CD14-positive monocyte (primary cell): ENCODE data around the gene UBASH3B. TPM values are rescaled to one million over a fixed set of nuclear protein-coding genes. Genes with fewer than 3 reads are reported as not detected.
A peak's percentile ranks its signal among the peaks of the same experiment; 100 is the strongest.

Experiments
- DNase-seq, 3 donors: peaks; one replicate each; pipeline ENCODE4 v3.0.0-alpha.2; 2011 to 2022
- H2AFZ ChIP-seq: 2 replicates; pipeline ENCODE4 v1.6.0; 2012; ENCODE audit warnings: mild to moderate bottlenecking, low read depth, low read length, inconsistent platforms; ENCODE audit not compliant: insufficient read depth, poor library complexity, severe bottlenecking
- H3K27ac ChIP-seq, 2 donors: 1 replicate in 1 of 2; 2 replicates in 1 of 2; pipeline ENCODE4 v1.5.1; 2012 to 2013; ENCODE audit warnings: low read length in 2 of 2, control low read depth in 1 of 2, inconsistent platforms in 1 of 2, low read depth in 1 of 2, mild to moderate bottlenecking in 1 of 2
- H3K27me3 ChIP-seq, 2 donors: one replicate each; pipeline versions ENCODE4 v1.6.0 to v1.6.1; 2011 to 2013; ENCODE audit warnings: low read length in 2 of 2; ENCODE audit not compliant: control insufficient read depth in 2 of 2, insufficient read depth in 2 of 2
- H3K36me3 ChIP-seq, 2 donors: replicated peaks in 1 of 2; 1 replicate in 1 of 2; 2 replicates in 1 of 2; pipeline versions ENCODE4 v1.5.1 to v1.6.1; 2012 to 2013; ENCODE audit warnings: low read length in 2 of 2, control low read depth in 1 of 2, inconsistent platforms in 1 of 2, mild to moderate bottlenecking in 1 of 2; ENCODE audit not compliant: insufficient read depth in 2 of 2, control insufficient read depth in 1 of 2
- H3K4me1 ChIP-seq, 2 donors: 1 replicate in 1 of 2; 2 replicates in 1 of 2; pipeline versions ENCODE4 v1.5.1 to v1.6.1; 2012 to 2013; ENCODE audit warnings: low read length in 2 of 2, control low read depth in 1 of 2, inconsistent platforms in 1 of 2, mild to moderate bottlenecking in 1 of 2, moderate library complexity in 1 of 2; ENCODE audit not compliant: insufficient read depth in 2 of 2, control insufficient read depth in 1 of 2
- H3K4me2 ChIP-seq: replicated peaks from 2 replicates; pipeline ENCODE3; 2012; ENCODE audit warnings: low read length, moderate library complexity, mild to moderate bottlenecking; ENCODE audit not compliant: poor library complexity, severe bottlenecking; ENCODE audit errors: extremely low read depth
- H3K4me3 ChIP-seq, 3 experiments: fragments of 200-600 bp in 1 of 3; sonication (generic) in 1 of 3; replicated peaks in 1 of 3; 1 replicate in 2 of 3; 2 replicates in 1 of 3; pipeline ENCODE4 v1.5.1; 2011 to 2013; ENCODE audit warnings: low read length in 3 of 3, mild to moderate bottlenecking in 3 of 3, control low read depth in 2 of 3, low read depth in 2 of 3, inconsistent platforms in 1 of 3, moderate library complexity in 1 of 3
- H3K79me2 ChIP-seq: 2 replicates; pipeline ENCODE4 v1.6.0; 2012; ENCODE audit warnings: mild to moderate bottlenecking, control low read depth, inconsistent platforms, low read length, moderate library complexity; ENCODE audit not compliant: insufficient read depth
- H3K9ac ChIP-seq: 2 replicates; pipeline ENCODE4 v1.6.0; 2017; ENCODE audit warnings: low read length, mild to moderate bottlenecking; ENCODE audit not compliant: insufficient read depth, poor library complexity, severe bottlenecking
- H3K9me3 ChIP-seq, 2 donors: replicated peaks in 1 of 2; 1 replicate in 1 of 2; 2 replicates in 1 of 2; pipeline versions ENCODE4 v1.5.1 to v1.6.1; 2012 to 2013; ENCODE audit warnings: low read length in 2 of 2, control low read depth in 1 of 2; ENCODE audit not compliant: control insufficient read depth in 1 of 2, insufficient read depth in 1 of 2
- H4K20me1 ChIP-seq: 2 replicates; pipeline ENCODE4 v1.6.0; 2012; ENCODE audit warnings: mild to moderate bottlenecking, low read length, control low read depth, moderate library complexity; ENCODE audit not compliant: insufficient read depth
- H3K27ac Mint-ChIP-seq, 7 donors: one replicate each; pipeline ENCODE4 v1.8.0; 2020; ENCODE audit warnings: mild to moderate bottlenecking in 7 of 7, mixed read lengths in 7 of 7, moderate library complexity in 6 of 7, inconsistent platforms in 2 of 7
- H3K27me3 Mint-ChIP-seq, 3 donors: one replicate each; pipeline ENCODE4 v1.8.0; 2021 to 2022; ENCODE audit warnings: low read depth in 3 of 3, mild to moderate bottlenecking in 3 of 3, mixed read lengths in 3 of 3, moderate library complexity in 3 of 3, inconsistent platforms in 1 of 3
- H3K36me3 Mint-ChIP-seq, 2 donors: one replicate each; pipeline ENCODE4 v1.8.0; 2020; ENCODE audit warnings: mixed read lengths in 2 of 2, inconsistent platforms in 1 of 2, mild to moderate bottlenecking in 1 of 2
- H3K4me1 Mint-ChIP-seq: one replicate; pipeline ENCODE4 v1.8.0; 2020; ENCODE audit warnings: mild to moderate bottlenecking, mixed read lengths
- H3K4me3 Mint-ChIP-seq, 2 donors: one replicate each; pipeline ENCODE4 v1.8.0; 2020; ENCODE audit warnings: mild to moderate bottlenecking in 2 of 2, mixed read lengths in 2 of 2, moderate library complexity in 1 of 2
- H3K9me3 Mint-ChIP-seq, 7 donors: one replicate each; pipeline ENCODE4 v1.8.0; 2020 to 2022; ENCODE audit warnings: mixed read lengths in 7 of 7, mild to moderate bottlenecking in 6 of 7, moderate library complexity in 6 of 7, inconsistent platforms in 2 of 7
- WGBS: methylation state at CpG from one replicate; pipeline ENCODE4 v1.1.5; 2013; ENCODE audit warnings: missing lambda C conversion rate; ENCODE audit not compliant: insufficient coverage; 5-methylcytosine and 5-hydroxymethylcytosine counted together
- intact Hi-C, 2 donors: fragments of 100-400 bp; cut with micrococcal nuclease; formaldehyde crosslinking; loops; one replicate each; pipeline versions ENCODE4 v1.15.0 to v1.15.1; 2023
- polyA plus RNA-seq, 3 donors: library from polyadenylated mRNA; depleted of rRNA in 1 of 3; unstranded in 2 of 3; stranded (reverse) in 1 of 3; fragments of 300-500 nt in 2 of 3; fragments of >200 nt in 1 of 3; fragmentation: Illumina TruSeq in 2 of 3; gene quantifications; 1 replicate in 2 of 3; 2 replicates in 1 of 3; pipeline ENCODE4 v1.2.3, GENCODE V29; 2012 to 2021
- TF ChIP-seq, protein P1 (sequence below): fragments of 200-600 bp; IDR thresholded peaks from one replicate; pipeline ENCODE4 v1.8.0; 2022; ENCODE audit warnings: antibody characterized with exemption, mild to moderate bottlenecking

The UBASH3B gene
- polyA plus RNA-seq, 3 donors = 3.3 to 13.5 (median 7.1) TPM

GRCh38 chr11:122663056-122663740 is 7.7 kb downstream of the UBASH3B start:
- 91% methylated on average over 8 of the region's 13 CpGs for WGBS
- Mint-ChIP-seq H3K9me3 (peaks cover 0 to 1% (median 0%) of the 10 kb centered on the region in 7 donors), H3K27ac (peak overlapping the region in 2 of 7 donors; percentile 23 to 45), H3K4me1 (peaks cover 75% of the 10 kb centered on the region), H3K36me3 (peaks cover 21 to 42% of the 10 kb centered on the region in 2 donors), H3K4me3 (no peak overlapping the region), H3K27me3 (peaks cover 0 to 2% (median 0%) of the 10 kb centered on the region in 3 donors)
- intact Hi-C loops = no loop called here
- Histone ChIP-seq H4K20me1 (peaks cover 46% of the 10 kb centered on the region), H3K27me3 (no peaks in the 10 kb centered on the region), H3K9me3 (no peaks in the 10 kb centered on the region), H2AFZ (no peak overlapping the region), H3K9ac (no peak overlapping the region), H3K79me2 (peaks cover 89% of the 10 kb centered on the region), H3K27ac (peak overlapping the region in 1 of 2 donors; percentile 1), H3K4me3 (no peak overlapping the region), H3K4me2 (no peak overlapping the region), H3K4me1 (peaks cover 62 to 71% of the 10 kb centered on the region in 2 donors), H3K36me3 (no peaks in the 10 kb centered on the region)
- TF ChIP-seq, protein P1, sequence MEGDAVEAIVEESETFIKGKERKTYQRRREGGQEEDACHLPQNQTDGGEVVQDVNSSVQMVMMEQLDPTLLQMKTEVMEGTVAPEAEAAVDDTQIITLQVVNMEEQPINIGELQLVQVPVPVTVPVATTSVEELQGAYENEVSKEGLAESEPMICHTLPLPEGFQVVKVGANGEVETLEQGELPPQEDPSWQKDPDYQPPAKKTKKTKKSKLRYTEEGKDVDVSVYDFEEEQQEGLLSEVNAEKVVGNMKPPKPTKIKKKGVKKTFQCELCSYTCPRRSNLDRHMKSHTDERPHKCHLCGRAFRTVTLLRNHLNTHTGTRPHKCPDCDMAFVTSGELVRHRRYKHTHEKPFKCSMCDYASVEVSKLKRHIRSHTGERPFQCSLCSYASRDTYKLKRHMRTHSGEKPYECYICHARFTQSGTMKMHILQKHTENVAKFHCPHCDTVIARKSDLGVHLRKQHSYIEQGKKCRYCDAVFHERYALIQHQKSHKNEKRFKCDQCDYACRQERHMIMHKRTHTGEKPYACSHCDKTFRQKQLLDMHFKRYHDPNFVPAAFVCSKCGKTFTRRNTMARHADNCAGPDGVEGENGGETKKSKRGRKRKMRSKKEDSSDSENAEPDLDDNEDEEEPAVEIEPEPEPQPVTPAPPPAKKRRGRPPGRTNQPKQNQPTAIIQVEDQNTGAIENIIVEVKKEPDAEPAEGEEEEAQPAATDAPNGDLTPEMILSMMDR = no peak
- no peak for DNase-seq

GRCh38 chr11:122663764-122664163 is 8.2 kb downstream of the UBASH3B start:
- Histone ChIP-seq H3K9ac (no peak overlapping the region), H3K9me3 (no peaks in the 10 kb centered on the region), H3K79me2 (peaks cover 89% of the 10 kb centered on the region), H3K27ac (peak overlapping the region in 1 of 2 donors; percentile 1), H3K27me3 (no peaks in the 10 kb centered on the region), H2AFZ (no peak overlapping the region), H3K4me3 (no peak overlapping the region), H3K4me1 (peaks cover 57 to 71% of the 10 kb centered on the region in 2 donors), H3K36me3 (no peaks in the 10 kb centered on the region), H3K4me2 (no peak overlapping the region), H4K20me1 (peaks cover 43% of the 10 kb centered on the region)
- Mint-ChIP-seq H3K27ac (peak overlapping the region in 1 of 7 donors; percentile 37), H3K4me3 (no peak overlapping the region), H3K4me1 (peaks cover 78% of the 10 kb centered on the region), H3K9me3 (peaks cover 0 to 1% (median 0%) of the 10 kb centered on the region in 7 donors), H3K36me3 (peaks cover 21 to 45% of the 10 kb centered on the region in 2 donors), H3K27me3 (peaks cover 0 to 2% (median 0%) of the 10 kb centered on the region in 3 donors)
- TF ChIP-seq, protein P1 = no peak
- 0% methylated on average over 4 of the region's 4 CpGs for WGBS
- no peak for DNase-seq
- intact Hi-C loops = no loop called here
